ENCODE data around the gene FGF19. TPM values are rescaled to one million over a fixed set of nuclear protein-coding genes. Genes with fewer than 3 reads are reported as not detected.
A peak's percentile ranks its signal among the peaks of the same experiment; 100 is the strongest.

FGF19 gene
- total RNA-seq, 1 donor from 2014 or later: not detected

DNA sequence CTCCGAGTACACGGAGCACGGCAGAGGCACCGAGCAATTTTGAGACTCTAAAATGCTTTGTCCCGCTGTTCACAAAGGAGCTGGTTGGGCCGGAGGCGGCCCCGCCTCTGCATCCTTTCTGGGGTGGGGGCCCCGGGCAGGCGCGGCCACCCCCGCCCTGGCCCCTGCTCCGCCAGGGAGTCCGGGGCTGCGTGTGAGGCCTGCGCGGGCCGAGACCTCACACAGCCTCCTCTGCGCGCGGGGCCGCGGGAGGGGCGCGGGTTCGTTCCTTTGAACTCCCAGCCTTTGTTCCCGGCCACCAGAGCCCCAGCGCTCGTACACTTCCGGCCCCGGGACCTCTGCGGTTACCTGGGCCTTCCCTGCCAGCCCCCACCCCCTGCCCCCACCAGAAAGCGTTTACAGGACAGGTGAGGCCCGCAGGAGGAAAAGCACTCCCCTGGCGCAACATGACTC is 1.6 kb downstream of the FGF19 start:
- no peak for ATAC-seq (ENCODE audit: low read depth)
- TF ChIP-seq, protein P1, sequence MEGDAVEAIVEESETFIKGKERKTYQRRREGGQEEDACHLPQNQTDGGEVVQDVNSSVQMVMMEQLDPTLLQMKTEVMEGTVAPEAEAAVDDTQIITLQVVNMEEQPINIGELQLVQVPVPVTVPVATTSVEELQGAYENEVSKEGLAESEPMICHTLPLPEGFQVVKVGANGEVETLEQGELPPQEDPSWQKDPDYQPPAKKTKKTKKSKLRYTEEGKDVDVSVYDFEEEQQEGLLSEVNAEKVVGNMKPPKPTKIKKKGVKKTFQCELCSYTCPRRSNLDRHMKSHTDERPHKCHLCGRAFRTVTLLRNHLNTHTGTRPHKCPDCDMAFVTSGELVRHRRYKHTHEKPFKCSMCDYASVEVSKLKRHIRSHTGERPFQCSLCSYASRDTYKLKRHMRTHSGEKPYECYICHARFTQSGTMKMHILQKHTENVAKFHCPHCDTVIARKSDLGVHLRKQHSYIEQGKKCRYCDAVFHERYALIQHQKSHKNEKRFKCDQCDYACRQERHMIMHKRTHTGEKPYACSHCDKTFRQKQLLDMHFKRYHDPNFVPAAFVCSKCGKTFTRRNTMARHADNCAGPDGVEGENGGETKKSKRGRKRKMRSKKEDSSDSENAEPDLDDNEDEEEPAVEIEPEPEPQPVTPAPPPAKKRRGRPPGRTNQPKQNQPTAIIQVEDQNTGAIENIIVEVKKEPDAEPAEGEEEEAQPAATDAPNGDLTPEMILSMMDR (IDR thresholded peaks at IDR 0.05): no peak
- no peak for DNase-seq
- CTCF ChIA-PET: no interaction called here
- intact Hi-C loops (cut with micrococcal nuclease): no loop called here
- no peaks in the 10 kb centered on the region for H3K9me3 Mint-ChIP-seq
- POLR2A ChIA-PET: no interaction called here
- H3K27me3 Mint-ChIP-seq: peaks cover 42% of the 10 kb centered on the region
- no peaks in the 10 kb centered on the region for H3K36me3 Mint-ChIP-seq (ENCODE audit: low read depth)
- no peak overlapping the region for H3K4me3 Mint-ChIP-seq
- H3K4me1 Mint-ChIP-seq: peaks cover 25% of the 10 kb centered on the region
- H3K27ac Mint-ChIP-seq: no peak overlapping the region

DNA sequence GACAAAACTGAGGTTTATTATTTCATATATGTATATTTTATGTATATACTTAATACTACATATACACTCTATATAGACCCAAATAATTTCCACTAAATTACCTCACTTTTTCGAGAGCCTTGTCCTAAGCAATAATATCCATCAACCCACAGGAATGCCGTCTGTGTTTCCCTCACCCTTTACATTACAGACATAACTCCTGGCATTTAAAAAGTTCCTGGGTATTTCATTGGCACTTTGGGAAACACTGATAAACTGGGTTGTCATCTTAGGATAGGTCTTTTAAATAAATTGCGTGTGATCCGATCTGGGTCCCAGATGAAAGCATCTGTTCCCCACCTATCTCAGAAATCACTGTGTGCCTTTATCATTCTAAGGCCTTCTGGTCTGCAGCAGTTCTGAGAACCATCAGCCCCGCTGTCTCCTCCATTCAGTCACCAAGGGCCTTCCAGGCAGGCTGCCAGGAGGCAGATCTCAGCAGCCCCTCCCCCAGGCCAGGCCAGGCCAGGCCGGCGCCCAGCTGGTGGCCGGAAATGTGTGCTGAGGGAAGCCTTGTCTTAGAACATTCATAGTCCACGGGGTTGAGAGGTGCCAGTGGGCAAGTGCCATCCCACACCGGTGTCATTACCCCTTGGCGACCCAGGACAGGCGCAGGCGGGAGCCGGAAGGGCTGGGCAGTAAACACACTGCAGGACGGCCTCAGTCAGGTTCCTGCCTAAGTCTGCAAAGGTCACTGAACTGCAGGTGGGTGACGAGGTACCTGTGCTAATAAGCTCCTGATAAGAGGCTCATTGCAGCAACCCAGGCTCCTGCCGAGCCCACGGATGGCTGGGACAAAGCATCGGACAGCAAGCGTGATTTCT is 3.3 kb downstream of the FGF19 start:
- POLR2A ChIA-PET: no interaction called here

DNA sequence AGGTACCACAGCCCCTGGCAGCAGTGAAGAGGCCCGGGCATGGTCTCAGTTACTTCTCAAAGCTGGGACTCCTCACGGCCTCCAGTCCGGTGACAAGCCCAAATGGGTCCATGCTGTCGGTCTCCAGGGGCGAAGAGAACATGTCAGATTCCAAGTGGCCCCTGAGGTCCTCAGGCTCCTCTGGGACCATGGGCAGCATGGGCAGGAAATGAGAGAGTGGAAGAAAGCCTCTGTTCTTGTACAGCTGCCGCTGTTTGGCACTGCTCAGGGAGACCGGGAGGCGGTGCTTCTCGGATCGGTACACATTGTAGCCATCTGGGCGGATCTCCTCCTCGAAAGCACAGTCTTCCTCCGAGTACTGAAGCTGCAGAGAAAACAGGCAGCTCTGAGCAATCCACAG is 4.6 kb downstream of the FGF19 start:
- Mint-ChIP-seq H3K27me3 (peaks cover 30% of the 10 kb centered on the region), H3K36me3 (ENCODE audit: low read depth) (no peaks in the 10 kb centered on the region), H3K9me3 (no peaks in the 10 kb centered on the region), H3K4me3 (no peak overlapping the region), H3K4me1 (peaks cover 15% of the 10 kb centered on the region), H3K27ac (no peak overlapping the region)
- intact Hi-C loops (cut with micrococcal nuclease): no loop called here
- no peak for DNase-seq
- TF ChIP-seq, protein P1 (IDR thresholded peaks at IDR 0.05): no peak
- ATAC-seq (ENCODE audit: low read depth): peak; percentile 25
- CTCF ChIA-PET: no interaction called here
- POLR2A ChIA-PET: no interaction called here

More for the DNA sequence above, 3.3 kb downstream of the FGF19 start:
- Mint-ChIP-seq H3K27me3 (peaks cover 31% of the 10 kb centered on the region), H3K4me3 (no peak overlapping the region), H3K36me3 (ENCODE audit: low read depth) (no peaks in the 10 kb centered on the region), H3K9me3 (no peaks in the 10 kb centered on the region), H3K4me1 (peaks cover 22% of the 10 kb centered on the region), H3K27ac (no peak overlapping the region)
- no peak for DNase-seq
- intact Hi-C loops (cut with micrococcal nuclease): no loop called here
- CTCF ChIA-PET: no interaction called here
- ATAC-seq (ENCODE audit: low read depth): no peak
- TF ChIP-seq, protein P1 (IDR thresholded peaks at IDR 0.05): no peak

DNA sequence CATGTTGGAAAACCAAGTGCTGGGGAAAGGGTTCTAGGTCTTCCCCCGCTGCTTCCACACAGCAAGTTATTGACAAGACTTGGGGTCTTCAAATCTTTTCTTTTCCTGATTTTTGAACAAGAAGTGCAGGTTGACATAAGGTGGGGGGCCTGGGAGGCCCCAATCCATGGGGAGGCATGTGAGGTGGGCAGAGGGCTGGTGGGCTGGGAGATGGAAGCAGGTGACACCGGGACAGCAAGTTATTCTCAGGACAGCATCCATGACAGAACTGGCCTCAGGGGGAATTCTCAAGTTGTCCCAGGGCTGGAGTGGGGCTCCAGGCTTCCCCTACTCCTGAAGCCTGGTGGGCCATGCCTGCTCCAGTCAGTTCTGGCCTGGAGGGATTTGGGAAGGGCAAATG is 5.5 kb downstream of the FGF19 start:
- TF ChIP-seq, protein P1 (IDR thresholded peaks at IDR 0.05): no peak
- peaks cover 28% of the 10 kb centered on the region for H3K27me3 Mint-ChIP-seq

DNA sequence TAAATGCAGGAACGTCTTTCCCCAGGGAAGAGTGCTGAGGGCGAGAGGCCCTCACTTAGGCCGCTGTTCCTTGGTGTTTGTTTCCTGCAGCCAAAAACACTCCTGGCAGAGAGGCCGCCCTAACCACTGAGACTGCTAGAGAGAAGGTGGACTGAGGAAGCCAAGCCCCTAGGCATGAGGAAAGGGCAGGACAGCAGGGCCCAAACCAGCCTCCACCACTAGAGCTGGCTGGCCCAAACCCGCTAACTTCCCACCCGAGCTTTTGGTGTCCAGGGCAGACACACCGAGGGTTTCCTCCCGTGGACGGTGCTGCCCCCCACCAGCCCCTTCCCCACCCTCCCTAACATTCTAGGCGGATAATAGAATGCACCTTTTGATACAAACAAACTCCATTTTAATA is 6.0 kb downstream of the FGF19 start:
- Mint-ChIP-seq H3K9me3 (no peaks in the 10 kb centered on the region), H3K27me3 (peaks cover 26% of the 10 kb centered on the region), H3K27ac (no peak overlapping the region), H3K4me1 (peaks cover 12% of the 10 kb centered on the region), H3K4me3 (no peak overlapping the region), H3K36me3 (ENCODE audit: low read depth) (no peaks in the 10 kb centered on the region)
- ATAC-seq (ENCODE audit: low read depth): no peak
- TF ChIP-seq, protein P1 (IDR thresholded peaks at IDR 0.05): no peak
- no peak for DNase-seq
- intact Hi-C loops (cut with micrococcal nuclease): no loop called here
- POLR2A ChIA-PET: no interaction called here
- CTCF ChIA-PET: no interaction called here

More for the DNA sequence above, 5.5 kb downstream of the FGF19 start:
- no peak overlapping the region for H3K27ac Mint-ChIP-seq
- no peak for ATAC-seq (ENCODE audit: low read depth)
- ChIA-PET CTCF (no interaction called here), POLR2A (no interaction called here)
- DNase-seq: no peak
- no peaks in the 10 kb centered on the region for H3K9me3 Mint-ChIP-seq
- H3K36me3 Mint-ChIP-seq (ENCODE audit: low read depth): no peaks in the 10 kb centered on the region
- H3K4me3 Mint-ChIP-seq: no peak overlapping the region
- peaks cover 15% of the 10 kb centered on the region for H3K4me1 Mint-ChIP-seq
- intact Hi-C loops (cut with micrococcal nuclease): no loop called here

Measured in activated B cell treated with CpG ODN at 0.5 μM for 24 hours (primary cell).